Measurements from ENCODE around the gene PPP1R7.

- TF ChIP-seq CTCF (IDR thresholded peaks at IDR 0.05) (no peak), POLR2A (IDR thresholded peaks at IDR 0.05; ENCODE audit: low read depth) (no peak), EP300 (IDR thresholded peaks at IDR 0.05) (no peak)
Measured at GRCh38 chr2:241208058-241208457, 57.8 kb downstream of the PPP1R7 start.

Data from esophagus muscularis mucosa (tissue), 4 donors.